OCI-LY1 (cell line): Measurements from ENCODE around the gene CLASP2.

Experiments
- H2AFZ ChIP-seq: fragments of 200-600 bp; sonication (generic), shearing (Covaris generic); 2 replicates; pipeline ENCODE4 v1.6.0; 2014; ENCODE audit warnings: antibody characterized with exemption, mild to moderate bottlenecking, low read length
- H3F3A ChIP-seq: fragments of 200-600 bp; sonication (generic), shearing (Covaris generic); 2 replicates; pipeline ENCODE4 v1.6.0; 2014; ENCODE audit warnings: mild to moderate bottlenecking, antibody characterized with exemption, low read length, moderate library complexity; ENCODE audit not compliant: insufficient read depth
- H3K27ac ChIP-seq: fragments of 200-600 bp; sonication (generic); 2 replicates; pipeline ENCODE4 v1.5.1; 2014; ENCODE audit warnings: low read length, mixed run types, mild to moderate bottlenecking, low read depth; ENCODE audit not compliant: poor library complexity, severe bottlenecking
- H3K27me3 ChIP-seq: fragments of 200-600 bp; sonication (generic); 2 replicates; pipeline ENCODE4 v1.6.0; 2014; ENCODE audit warnings: antibody characterized with exemption, mild to moderate bottlenecking, low read length, moderate library complexity; ENCODE audit not compliant: insufficient read depth
- H3K36me3 ChIP-seq: fragments of 200-600 bp; sonication (generic); 2 replicates; pipeline ENCODE4 v1.6.1; 2014; ENCODE audit warnings: mild to moderate bottlenecking, antibody characterized with exemption, low read length, moderate library complexity, mixed read lengths; ENCODE audit not compliant: insufficient read depth
- H3K4me1 ChIP-seq: fragments of 200-600 bp; sonication (generic); 2 replicates; pipeline ENCODE4 v1.5.1; 2014; ENCODE audit warnings: mild to moderate bottlenecking, low read length, moderate library complexity; ENCODE audit not compliant: insufficient read depth, severe bottlenecking
- H3K4me2 ChIP-seq: fragments of 200-600 bp; sonication (generic), shearing (Covaris generic); 2 replicates; pipeline ENCODE4 v1.6.1; 2014; ENCODE audit warnings: low read length
- H3K4me3 ChIP-seq: fragments of 200-600 bp; sonication (generic); 2 replicates; pipeline ENCODE4 v1.5.1; 2014; ENCODE audit warnings: low read length, low read depth, mild to moderate bottlenecking, mixed read lengths; ENCODE audit not compliant: poor library complexity, severe bottlenecking
- H3K79me2 ChIP-seq: fragments of 200-600 bp; shearing (Covaris generic); 2 replicates; pipeline ENCODE4 v1.6.1; 2016; ENCODE audit warnings: mixed run types, low read length, mixed read lengths; ENCODE audit not compliant: insufficient read depth
- H3K9ac ChIP-seq: fragments of 200-600 bp; sonication (generic), shearing (Covaris generic); 2 replicates; pipeline ENCODE4 v1.6.1; 2014; ENCODE audit warnings: mild to moderate bottlenecking, low read length, mixed read lengths
- H3K9me2 ChIP-seq: fragments of 200-600 bp; sonication (generic), shearing (Covaris generic); 2 replicates; pipeline ENCODE4 v1.6.1; 2014; ENCODE audit warnings: low read depth, mild to moderate bottlenecking, low read length, mixed read lengths
- H3K9me3 ChIP-seq: fragments of 200-600 bp; shearing (Covaris generic); 2 replicates; pipeline ENCODE4 v1.6.1; 2014; ENCODE audit warnings: low read length, mixed read lengths
- H4K20me1 ChIP-seq: fragments of 200-600 bp; sonication (generic), shearing (Covaris generic); 2 replicates; pipeline ENCODE4 v1.6.0; 2016; ENCODE audit warnings: mild to moderate bottlenecking, low read length; ENCODE audit not compliant: insufficient read depth
- EZH2 ChIP-seq: fragments of 200-600 bp; sonication (generic), shearing (Covaris generic); IDR thresholded peaks from 2 replicates; pipeline ENCODE4 v1.8.0; 2017; ENCODE audit warnings: borderline replicate concordance, mixed run types, mild to moderate bottlenecking, antibody characterized with exemption, low read length, moderate library complexity, mixed read lengths
- TF ChIP-seq, protein P1 (sequence below): fragments of 200-600 bp; sonication (generic), shearing (Covaris generic); IDR thresholded peaks from 2 replicates; pipeline ENCODE4 v1.5.1; 2017; ENCODE audit warnings: mild to moderate bottlenecking, antibody characterized with exemption, low read length, moderate library complexity, mixed read lengths

CLASP2 gene

DNA sequence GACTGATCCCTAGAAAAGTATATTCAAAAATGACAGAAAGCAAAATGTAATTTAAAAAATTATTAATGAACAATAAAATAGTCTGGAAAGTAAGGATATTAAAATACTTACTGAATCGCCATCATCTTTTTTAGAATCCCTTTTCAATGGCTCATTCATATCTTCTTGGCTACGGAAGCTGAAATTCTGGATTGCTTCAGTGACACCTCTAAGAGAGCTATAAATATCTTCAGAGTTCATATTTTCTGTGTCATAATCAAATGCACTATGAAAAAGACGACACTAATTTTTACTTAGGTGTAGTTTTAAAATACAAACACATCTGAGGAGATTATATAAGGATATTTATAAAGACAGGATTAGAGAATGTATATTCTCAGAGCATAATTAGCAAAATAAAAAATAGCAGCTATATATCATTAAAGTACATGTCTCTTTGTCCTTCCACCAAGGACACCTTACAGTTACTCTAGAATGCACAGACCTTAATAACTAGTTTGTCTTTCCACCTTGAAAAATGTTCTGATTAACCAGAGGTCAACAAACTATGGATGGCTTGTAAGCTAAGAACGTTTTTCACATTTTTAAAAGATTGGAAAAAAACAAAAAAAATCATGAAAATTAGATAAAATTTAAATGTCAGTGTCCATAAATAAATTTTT lies 179.2 kb downstream of the CLASP2 start:
- no peak overlapping the region for H2AFZ ChIP-seq
- H3K27ac ChIP-seq: no peak overlapping the region
- no peak overlapping the region for H3K4me2 ChIP-seq
- H3K9ac ChIP-seq: no peak overlapping the region
- peaks cover 4% of the 10 kb centered on the region for H3K4me1 ChIP-seq
- H3K27me3 ChIP-seq: no peaks in the 10 kb centered on the region
- H3K9me3 ChIP-seq: no peaks in the 10 kb centered on the region
- no peaks in the 10 kb centered on the region for H3K9me2 ChIP-seq
- H3K36me3 ChIP-seq: peaks cover 66% of the 10 kb centered on the region
- H3K4me3 ChIP-seq: no peak overlapping the region
- H3F3A ChIP-seq: no peaks in the 10 kb centered on the region
- no peaks in the 10 kb centered on the region for H4K20me1 ChIP-seq
- H3K79me2 ChIP-seq: no peaks in the 10 kb centered on the region
- TF ChIP-seq EZH2: no peak
- TF ChIP-seq, protein P1, sequence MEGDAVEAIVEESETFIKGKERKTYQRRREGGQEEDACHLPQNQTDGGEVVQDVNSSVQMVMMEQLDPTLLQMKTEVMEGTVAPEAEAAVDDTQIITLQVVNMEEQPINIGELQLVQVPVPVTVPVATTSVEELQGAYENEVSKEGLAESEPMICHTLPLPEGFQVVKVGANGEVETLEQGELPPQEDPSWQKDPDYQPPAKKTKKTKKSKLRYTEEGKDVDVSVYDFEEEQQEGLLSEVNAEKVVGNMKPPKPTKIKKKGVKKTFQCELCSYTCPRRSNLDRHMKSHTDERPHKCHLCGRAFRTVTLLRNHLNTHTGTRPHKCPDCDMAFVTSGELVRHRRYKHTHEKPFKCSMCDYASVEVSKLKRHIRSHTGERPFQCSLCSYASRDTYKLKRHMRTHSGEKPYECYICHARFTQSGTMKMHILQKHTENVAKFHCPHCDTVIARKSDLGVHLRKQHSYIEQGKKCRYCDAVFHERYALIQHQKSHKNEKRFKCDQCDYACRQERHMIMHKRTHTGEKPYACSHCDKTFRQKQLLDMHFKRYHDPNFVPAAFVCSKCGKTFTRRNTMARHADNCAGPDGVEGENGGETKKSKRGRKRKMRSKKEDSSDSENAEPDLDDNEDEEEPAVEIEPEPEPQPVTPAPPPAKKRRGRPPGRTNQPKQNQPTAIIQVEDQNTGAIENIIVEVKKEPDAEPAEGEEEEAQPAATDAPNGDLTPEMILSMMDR: no peak

DNA sequence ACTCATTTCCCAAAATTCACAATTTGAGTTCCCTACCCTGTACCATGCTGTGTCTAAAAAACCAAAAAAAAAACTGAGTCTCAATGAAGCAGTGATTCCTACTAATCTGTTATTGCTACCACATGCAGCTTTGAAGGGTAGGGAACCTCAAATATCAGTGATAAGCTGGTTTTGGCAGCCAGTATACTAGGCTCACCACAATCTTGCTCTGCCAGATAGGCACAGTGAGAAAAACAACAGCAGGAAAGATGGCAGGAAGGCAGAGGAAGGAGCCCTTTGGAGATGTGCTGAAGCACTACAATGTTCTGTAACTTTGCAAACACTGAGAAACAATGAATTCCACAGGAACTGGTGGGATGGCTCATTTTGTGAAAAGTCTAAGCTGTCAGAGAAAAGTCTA lies 180.9 kb downstream of the CLASP2 start:
- H3K27ac ChIP-seq: no peak overlapping the region

DNA sequence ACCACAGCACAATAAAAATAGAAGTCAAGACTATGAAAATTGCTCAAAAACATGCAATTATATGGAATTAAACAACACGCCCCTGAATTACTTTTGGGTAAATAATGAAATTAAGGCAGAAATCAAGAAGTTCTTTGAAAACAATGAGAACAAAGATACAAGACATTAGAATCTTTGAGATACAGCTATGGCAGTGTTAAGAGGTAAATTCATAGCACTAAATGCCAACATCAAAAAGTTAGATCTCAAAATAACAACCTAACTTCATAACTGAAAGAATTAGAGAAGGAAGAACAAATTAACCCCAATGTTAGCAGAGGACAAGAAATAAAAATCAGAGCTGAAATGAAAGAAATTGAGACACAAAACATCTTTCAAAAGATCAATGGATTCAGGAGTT lies 191.3 kb downstream of the CLASP2 start:
- no peaks in the 10 kb centered on the region for H3K79me2 ChIP-seq
- H3K36me3 ChIP-seq: peaks cover 55% of the 10 kb centered on the region
- H3K4me3 ChIP-seq: no peak overlapping the region
- no peaks in the 10 kb centered on the region for H3F3A ChIP-seq
- H3K4me2 ChIP-seq: no peak overlapping the region
- H3K9me3 ChIP-seq: peaks cover 16% of the 10 kb centered on the region
- no peak overlapping the region for H3K9ac ChIP-seq
- H2AFZ ChIP-seq: no peak overlapping the region
- no peaks in the 10 kb centered on the region for H3K27me3 ChIP-seq
- no peaks in the 10 kb centered on the region for H3K9me2 ChIP-seq
- H3K4me1 ChIP-seq: no peaks in the 10 kb centered on the region
- H4K20me1 ChIP-seq: no peaks in the 10 kb centered on the region
- no peak overlapping the region for H3K27ac ChIP-seq
- no peak for TF ChIP-seq EZH2
- TF ChIP-seq, protein P1: no peak

More for the DNA sequence above, 180.9 kb downstream of the CLASP2 start:
- TF ChIP-seq EZH2: no peak
- TF ChIP-seq, protein P1: no peak
- H3K4me1 ChIP-seq: peaks cover 4% of the 10 kb centered on the region
- no peak overlapping the region for H3K4me2 ChIP-seq
- H3K9ac ChIP-seq: no peak overlapping the region
- H2AFZ ChIP-seq: no peak overlapping the region
- no peak overlapping the region for H3K4me3 ChIP-seq
- H3K36me3 ChIP-seq: peaks cover 69% of the 10 kb centered on the region
- no peaks in the 10 kb centered on the region for H3K9me3 ChIP-seq
- no peaks in the 10 kb centered on the region for H3K79me2 ChIP-seq
- H3K27me3 ChIP-seq: no peaks in the 10 kb centered on the region
- H4K20me1 ChIP-seq: no peaks in the 10 kb centered on the region
- no peaks in the 10 kb centered on the region for H3F3A ChIP-seq
- H3K9me2 ChIP-seq: no peaks in the 10 kb centered on the region
